TTC549 (cell line): ENCODE data around the gene GRIN2A.

Experiments used
- FAIRE-seq: peaks from 2 replicates; lab custom pipeline; 2012; peaks lifted over from hg19 to GRCh38; lab: Jason Lieb, UNC

The GRIN2A gene

GRCh38 chr16:9757687-9758086 lies 424.5 kb downstream of the GRIN2A start:
- no peak for FAIRE-seq

GRCh38 chr16:9756434-9756833 lies 425.8 kb downstream of the GRIN2A start:
- FAIRE-seq, result no peak

- no peak for FAIRE-seq
Observed at GRCh38 chr16:9755081-9755480, 427.1 kb downstream of the GRIN2A start.

- no peak for FAIRE-seq
Observed at GRCh38 chr16:9741776-9742175, 440.5 kb downstream of the GRIN2A start.

- no peak for FAIRE-seq
Observed at GRCh38 chr16:9739301-9739700, 442.9 kb downstream of the GRIN2A start.

GRCh38 chr16:9738690-9739089 lies 443.5 kb downstream of the GRIN2A start:
- no peak for FAIRE-seq

- no peak for FAIRE-seq
Observed at GRCh38 chr16:9736547-9736946, 445.7 kb downstream of the GRIN2A start.

GRCh38 chr16:9723136-9723535 lies 459.1 kb downstream of the GRIN2A start:
- no peak for FAIRE-seq

- no peak for FAIRE-seq
Observed at GRCh38 chr16:9713907-9714306, 468.3 kb downstream of the GRIN2A start.

- FAIRE-seq, result no peak
Observed at GRCh38 chr16:9713156-9713555, 469.1 kb downstream of the GRIN2A start.

GRCh38 chr16:9708972-9709620 lies 473.1 kb downstream of the GRIN2A start:
- no peak for FAIRE-seq

GRCh38 chr16:9706217-9706836 lies 475.9 kb downstream of the GRIN2A start:
- no peak for FAIRE-seq

GRCh38 chr16:9703731-9704130 lies 478.5 kb downstream of the GRIN2A start:
- no peak for FAIRE-seq
